ENCODE data around the gene KLK6. TPM values are rescaled to one million over a fixed set of nuclear protein-coding genes. Genes with fewer than 3 reads are reported as not detected.
"Not testable (repeated sequence)": the region's sequence is repeated elsewhere in the genome, so short reads cannot be mapped to it uniquely, and the experiment has no call there.

KLK6 gene
- total and polyA plus RNA-seq, 8 donors = 4.5 TPM; not detected in 7

DNA sequence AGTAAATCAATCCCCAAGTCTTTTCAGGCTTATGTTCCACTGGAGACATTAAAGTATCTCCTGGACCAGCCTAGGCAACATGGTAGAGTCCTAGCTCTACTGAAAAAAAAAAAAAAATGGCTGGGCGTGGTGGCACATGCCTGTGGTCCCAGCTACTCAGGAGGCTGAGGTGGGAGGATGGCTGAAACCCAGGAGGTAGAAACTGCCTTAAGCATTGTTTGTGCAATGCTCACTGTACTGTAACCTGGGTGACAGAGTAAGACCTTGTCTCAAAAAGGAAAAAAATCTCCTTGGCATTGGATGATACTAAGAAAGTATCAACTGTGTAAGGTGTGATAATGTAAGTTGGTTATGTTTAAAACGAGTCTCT is 23.3 kb upstream of the KLK6 start:
- TF ChIP-seq, protein P1, sequence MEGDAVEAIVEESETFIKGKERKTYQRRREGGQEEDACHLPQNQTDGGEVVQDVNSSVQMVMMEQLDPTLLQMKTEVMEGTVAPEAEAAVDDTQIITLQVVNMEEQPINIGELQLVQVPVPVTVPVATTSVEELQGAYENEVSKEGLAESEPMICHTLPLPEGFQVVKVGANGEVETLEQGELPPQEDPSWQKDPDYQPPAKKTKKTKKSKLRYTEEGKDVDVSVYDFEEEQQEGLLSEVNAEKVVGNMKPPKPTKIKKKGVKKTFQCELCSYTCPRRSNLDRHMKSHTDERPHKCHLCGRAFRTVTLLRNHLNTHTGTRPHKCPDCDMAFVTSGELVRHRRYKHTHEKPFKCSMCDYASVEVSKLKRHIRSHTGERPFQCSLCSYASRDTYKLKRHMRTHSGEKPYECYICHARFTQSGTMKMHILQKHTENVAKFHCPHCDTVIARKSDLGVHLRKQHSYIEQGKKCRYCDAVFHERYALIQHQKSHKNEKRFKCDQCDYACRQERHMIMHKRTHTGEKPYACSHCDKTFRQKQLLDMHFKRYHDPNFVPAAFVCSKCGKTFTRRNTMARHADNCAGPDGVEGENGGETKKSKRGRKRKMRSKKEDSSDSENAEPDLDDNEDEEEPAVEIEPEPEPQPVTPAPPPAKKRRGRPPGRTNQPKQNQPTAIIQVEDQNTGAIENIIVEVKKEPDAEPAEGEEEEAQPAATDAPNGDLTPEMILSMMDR (IDR thresholded peaks at IDR 0.05) = no peak
- TF ChIP-seq EP300 (IDR thresholded peaks at IDR 0.05) = no peak
- TF ChIP-seq POLR2AphosphoS5 (IDR thresholded peaks at IDR 0.05) = no peak
- no peak for TF ChIP-seq POLR2A (IDR thresholded peaks at IDR 0.05)
- no peak overlapping the region for H3K27ac ChIP-seq
- H3K4me1 ChIP-seq = no peaks in the 10 kb centered on the region
- 47 to 70% (median 55%) methylated on average over 2 of the region's 2 CpGs for WGBS, 5 donors
- no peaks in the 10 kb centered on the region for H3K36me3 ChIP-seq
- H3K4me3 ChIP-seq = no peak overlapping the region
- DNase-seq = no peak
- intact Hi-C loops (cut with DNase I; ENCODE audit: low total_unique reads) = no loop called here
- H3K9me3 ChIP-seq = no peaks in the 10 kb centered on the region
- H3K27me3 ChIP-seq = peaks cover 0 to 33% (median 4%) of the 10 kb centered on the region in 3 donors

DNA sequence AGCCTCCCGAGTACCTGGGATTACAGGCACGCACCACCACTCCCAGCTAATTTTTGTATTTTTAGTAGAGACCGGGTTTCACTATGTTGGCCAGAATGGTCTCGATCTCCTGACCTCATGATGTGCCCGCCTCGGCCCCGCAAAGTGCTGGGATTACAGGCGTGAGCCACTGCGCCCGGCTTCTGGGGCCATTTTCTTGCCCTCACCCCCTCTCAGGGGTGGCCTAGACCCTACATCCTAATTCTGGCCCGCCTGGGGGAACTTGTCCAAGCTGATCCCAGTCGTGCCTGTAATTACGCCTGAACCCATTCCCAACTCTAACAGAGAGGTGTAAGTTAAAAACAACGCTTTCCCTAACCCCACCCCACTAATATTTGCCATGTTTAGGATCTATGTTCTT is 15.0 kb upstream of the KLK6 start:
- 77 to 85% (median 83%) methylated on average over 9 to 14 of the region's 14 CpGs for WGBS, 5 donors
- DNase-seq; H3K36me3 ChIP-seq; H3K9me3 ChIP-seq; H3K4me1 ChIP-seq; H3K27ac ChIP-seq; intact Hi-C loops (cut with DNase I; ENCODE audit: low total_unique reads); H3K4me3 ChIP-seq: not testable (repeated sequence)
- peaks cover 0 to 85% (median 19%) of the 10 kb centered on the region in 3 donors for H3K27me3 ChIP-seq

DNA sequence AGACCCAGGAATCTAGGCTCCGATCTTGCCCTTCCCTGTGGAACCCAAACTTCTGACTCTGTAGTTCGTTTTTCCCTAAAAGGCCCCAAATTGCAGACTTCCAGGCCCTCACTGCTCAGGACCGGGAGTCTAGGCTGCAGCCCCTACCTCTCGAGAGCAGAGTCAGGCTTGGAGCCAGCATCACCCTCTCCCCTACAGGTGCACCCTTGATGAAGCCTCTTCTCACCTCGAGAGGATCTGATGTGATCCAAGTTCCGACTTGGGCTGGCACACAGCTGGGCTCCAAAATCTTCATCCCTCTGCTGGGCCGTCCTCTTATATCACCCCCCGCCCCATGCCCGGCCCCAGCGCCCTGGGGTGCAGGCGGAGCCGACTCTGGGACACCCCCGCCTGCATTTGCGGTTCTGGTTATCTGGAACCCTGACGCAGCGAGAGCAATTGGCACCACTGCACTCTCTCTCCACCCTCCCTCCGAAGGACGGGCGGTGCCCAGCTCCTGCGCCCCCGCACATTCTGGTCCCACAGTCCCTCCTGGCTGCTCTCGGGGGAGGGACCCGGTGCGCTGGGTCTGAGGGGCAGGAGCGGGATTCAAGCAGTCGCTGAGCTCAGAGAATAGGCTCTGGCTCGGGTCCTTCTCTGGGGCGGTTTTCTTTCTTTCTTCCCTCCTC is 14.4 kb upstream of the KLK6 start, which contains the start of gene KLK7:
KLK7 (minus strand) TSS at position 293 of the 668 bp plus-strand sequence. CDS start 1,518 bp downstream, outside the sequence.
- Histone ChIP-seq H3K9me3 (no peaks in the 10 kb centered on the region), H3K4me3 (no peak within 1 kb of the TSS), H3K36me3 (no peaks in the 10 kb centered on the region), H3K27me3 (peaks cover 0 to 86% (median 21%) of the 10 kb centered on the region in 3 donors), H3K27ac (no peak within 1 kb of the TSS), H3K4me1 (no peaks in the 10 kb centered on the region)
- no peak for DNase-seq
- 10 to 23% (median 15%) methylated on average over 20 to 28 of the region's 28 CpGs for WGBS, 5 donors
- TF ChIP-seq EP300 (IDR thresholded peaks at IDR 0.05) = no peak
- TF ChIP-seq POLR2A (IDR thresholded peaks at IDR 0.05) = no peak
- no peak for TF ChIP-seq POLR2AphosphoS5 (IDR thresholded peaks at IDR 0.05)
- TF ChIP-seq, protein P1 (IDR thresholded peaks at IDR 0.05) = no peak
- intact Hi-C loops (cut with DNase I; ENCODE audit: low total_unique reads) = no loop called here

DNA sequence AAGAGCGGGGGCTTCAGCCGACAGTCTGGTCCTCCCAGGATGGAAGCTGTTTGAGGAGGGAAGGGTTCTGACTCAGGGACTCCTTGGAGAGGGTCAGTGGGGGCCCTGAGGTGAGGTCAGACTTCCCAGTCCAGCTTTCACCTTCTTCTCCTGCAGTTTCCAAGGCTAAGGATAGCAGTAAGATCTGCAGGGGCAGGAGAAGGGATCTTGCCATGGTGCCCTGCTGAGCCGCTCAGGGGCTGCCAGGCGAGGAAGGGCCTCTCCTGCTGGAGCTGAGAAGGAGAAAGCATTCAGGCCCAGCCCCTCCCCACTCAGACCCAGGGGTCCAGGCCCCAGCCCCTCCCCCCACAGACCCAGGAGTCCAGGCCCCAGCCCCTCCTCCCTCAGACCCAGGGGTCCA is 12.8 kb upstream of the KLK6 start:
- Histone ChIP-seq H3K27ac (no peak overlapping the region), H3K4me3 (no peak overlapping the region), H3K9me3 (no peaks in the 10 kb centered on the region), H3K36me3 (no peaks in the 10 kb centered on the region), H3K4me1 (no peaks in the 10 kb centered on the region), H3K27me3 (peaks cover 0 to 88% (median 26%) of the 10 kb centered on the region in 3 donors)
- WGBS, 5 donors = 61 to 76% (median 72%) methylated on average over 2 to 4 of the region's 4 CpGs
- no peak for DNase-seq
- intact Hi-C loops (cut with DNase I; ENCODE audit: low total_unique reads) = no loop called here
- TF ChIP-seq POLR2AphosphoS5 (IDR thresholded peaks at IDR 0.05) = no peak
- TF ChIP-seq POLR2A (IDR thresholded peaks at IDR 0.05) = no peak
- no peak for TF ChIP-seq EP300 (IDR thresholded peaks at IDR 0.05)
- TF ChIP-seq, protein P1 (IDR thresholded peaks at IDR 0.05) = no peak

DNA sequence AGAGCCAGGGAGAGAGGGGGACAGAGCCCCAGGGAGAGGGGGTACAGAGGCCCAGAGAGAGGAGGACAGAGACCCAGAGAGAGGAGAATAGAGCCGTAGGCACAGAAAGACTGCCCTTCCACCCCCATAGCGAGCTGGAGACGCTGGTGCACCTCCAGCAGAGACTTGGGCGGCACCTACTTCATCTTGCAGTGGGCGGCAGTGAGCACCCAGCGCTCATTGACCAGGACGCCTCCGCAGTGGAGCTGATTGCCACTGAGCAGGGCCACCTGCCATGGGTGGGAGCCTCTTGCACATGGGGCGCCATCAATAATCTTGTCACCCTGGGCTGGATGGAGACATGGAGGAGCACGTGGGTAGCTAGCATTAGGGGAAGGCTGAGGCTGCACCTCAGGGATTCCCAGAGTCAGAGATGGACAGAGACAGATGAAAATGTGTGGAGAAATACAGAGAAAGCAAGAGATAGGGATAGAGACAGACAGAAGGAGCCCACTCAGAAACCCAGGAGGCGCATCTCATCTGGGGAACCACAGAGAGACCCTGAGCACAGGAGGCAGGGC is 12.3 kb upstream of the KLK6 start:
- intact Hi-C loops (cut with DNase I; ENCODE audit: low total_unique reads) = no loop called here
- TF ChIP-seq POLR2A (IDR thresholded peaks at IDR 0.05) (no peak), POLR2AphosphoS5 (IDR thresholded peaks at IDR 0.05) (no peak), EP300 (IDR thresholded peaks at IDR 0.05) (no peak)
- TF ChIP-seq, protein P1 (IDR thresholded peaks at IDR 0.05) = no peak
- no peak for DNase-seq
- H3K4me1 ChIP-seq = no peaks in the 10 kb centered on the region
- no peak overlapping the region for H3K4me3 ChIP-seq
- no peaks in the 10 kb centered on the region for H3K9me3 ChIP-seq
- no peak overlapping the region for H3K27ac ChIP-seq
- WGBS, 5 donors = 52 to 67% (median 58%) methylated on average over 10 to 11 of the region's 11 CpGs
- no peaks in the 10 kb centered on the region for H3K36me3 ChIP-seq
- peaks cover 0 to 87% (median 26%) of the 10 kb centered on the region in 3 donors for H3K27me3 ChIP-seq
